ENCODE measurements around the gene TNFRSF21.

DNA sequence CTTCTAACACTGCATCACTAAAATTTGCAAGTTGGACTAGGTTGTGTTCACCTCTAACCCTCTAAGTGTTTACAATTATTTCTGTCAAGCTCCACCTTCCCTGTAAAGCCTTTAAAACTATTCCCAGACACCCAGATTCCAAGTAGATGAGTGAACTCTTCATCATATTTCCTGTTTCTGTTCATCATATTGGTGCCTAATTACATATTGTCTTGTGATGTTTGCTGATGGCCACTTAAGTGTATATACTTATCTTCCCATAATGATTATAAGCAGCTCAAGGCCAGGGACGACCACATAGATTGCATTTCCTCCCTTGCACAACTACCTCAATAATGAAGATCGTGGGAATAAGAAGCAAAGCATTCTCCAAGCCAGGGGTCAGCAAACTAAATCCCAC is 16.8 kb downstream of the TNFRSF21 start:
- TF ChIP-seq CEBPB (IDR thresholded peaks at IDR 0.05): no peak
- no peak for TF ChIP-seq CREB1 (IDR thresholded peaks at IDR 0.05; ENCODE audit: low read depth)
- TF ChIP-seq, protein P1, sequence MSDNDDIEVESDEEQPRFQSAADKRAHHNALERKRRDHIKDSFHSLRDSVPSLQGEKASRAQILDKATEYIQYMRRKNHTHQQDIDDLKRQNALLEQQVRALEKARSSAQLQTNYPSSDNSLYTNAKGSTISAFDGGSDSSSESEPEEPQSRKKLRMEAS (IDR thresholded peaks at IDR 0.05): no peak
- no peak for TF ChIP-seq YY1 (IDR thresholded peaks at IDR 0.05; ENCODE audit: low read depth)
- no peak for TF ChIP-seq TCF12 (IDR thresholded peaks at IDR 0.05; ENCODE audit: low read depth)
- TF ChIP-seq NFIC (IDR thresholded peaks at IDR 0.05): no peak
- TF ChIP-seq EP300 (IDR thresholded peaks at IDR 0.05; ENCODE audit: borderline replicate concordance): no peak
- no peak for TF ChIP-seq TAF1 (IDR thresholded peaks at IDR 0.05; ENCODE audit: low read depth)
- TF ChIP-seq RAD21 (IDR thresholded peaks at IDR 0.05; ENCODE audit: low read depth): no peak
- TF ChIP-seq EGR1 (IDR thresholded peaks at IDR 0.05): no peak
- TF ChIP-seq, protein P2, sequence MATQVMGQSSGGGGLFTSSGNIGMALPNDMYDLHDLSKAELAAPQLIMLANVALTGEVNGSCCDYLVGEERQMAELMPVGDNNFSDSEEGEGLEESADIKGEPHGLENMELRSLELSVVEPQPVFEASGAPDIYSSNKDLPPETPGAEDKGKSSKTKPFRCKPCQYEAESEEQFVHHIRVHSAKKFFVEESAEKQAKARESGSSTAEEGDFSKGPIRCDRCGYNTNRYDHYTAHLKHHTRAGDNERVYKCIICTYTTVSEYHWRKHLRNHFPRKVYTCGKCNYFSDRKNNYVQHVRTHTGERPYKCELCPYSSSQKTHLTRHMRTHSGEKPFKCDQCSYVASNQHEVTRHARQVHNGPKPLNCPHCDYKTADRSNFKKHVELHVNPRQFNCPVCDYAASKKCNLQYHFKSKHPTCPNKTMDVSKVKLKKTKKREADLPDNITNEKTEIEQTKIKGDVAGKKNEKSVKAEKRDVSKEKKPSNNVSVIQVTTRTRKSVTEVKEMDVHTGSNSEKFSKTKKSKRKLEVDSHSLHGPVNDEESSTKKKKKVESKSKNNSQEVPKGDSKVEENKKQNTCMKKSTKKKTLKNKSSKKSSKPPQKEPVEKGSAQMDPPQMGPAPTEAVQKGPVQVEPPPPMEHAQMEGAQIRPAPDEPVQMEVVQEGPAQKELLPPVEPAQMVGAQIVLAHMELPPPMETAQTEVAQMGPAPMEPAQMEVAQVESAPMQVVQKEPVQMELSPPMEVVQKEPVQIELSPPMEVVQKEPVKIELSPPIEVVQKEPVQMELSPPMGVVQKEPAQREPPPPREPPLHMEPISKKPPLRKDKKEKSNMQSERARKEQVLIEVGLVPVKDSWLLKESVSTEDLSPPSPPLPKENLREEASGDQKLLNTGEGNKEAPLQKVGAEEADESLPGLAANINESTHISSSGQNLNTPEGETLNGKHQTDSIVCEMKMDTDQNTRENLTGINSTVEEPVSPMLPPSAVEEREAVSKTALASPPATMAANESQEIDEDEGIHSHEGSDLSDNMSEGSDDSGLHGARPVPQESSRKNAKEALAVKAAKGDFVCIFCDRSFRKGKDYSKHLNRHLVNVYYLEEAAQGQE (IDR thresholded peaks at IDR 0.05; ENCODE audit: low read depth): no peak

All from Ishikawa (cell line).